ENCODE data around the gene CHST6.

GRCh38 chr16:75494661-75495075 lies 573 bp downstream of the CHST6 start:
- TF ChIP-seq CTCF (IDR thresholded peaks at IDR 0.05) (no peak), POLR2A (IDR thresholded peaks at IDR 0.05) (no peak)
